HepG2 (cell line): Measurements from ENCODE around the gene IER2. TPM values are rescaled to one million over a fixed set of nuclear protein-coding genes. Genes with fewer than 3 reads are reported as not detected.
A peak's percentile ranks its signal among the peaks of the same experiment; 100 is the strongest.

ENCODE experiments used
- ATRX ChIP-seq: sonication (generic); formaldehyde crosslinking; IDR thresholded peaks from 2 replicates; pipeline ENCODE4 v1.4.0; 2020; ENCODE audit warnings: missing genetic modification reagents, borderline replicate concordance
- EP300 ChIP-seq, 3 experiments: sonication (generic) in 1 of 3; formaldehyde crosslinking in 1 of 3; IDR thresholded peaks; 2 replicates each; pipeline versions ENCODE4 v1.5.1 to v1.6.1; 2011 to 2020; ENCODE audit warnings: low read depth in 2 of 3, low read length in 2 of 3, borderline replicate concordance in 1 of 3, improper control_type of control experiment in 1 of 3, mild to moderate bottlenecking in 1 of 3, missing genetic modification reagents in 1 of 3, moderate library complexity in 1 of 3
- HDAC1 ChIP-seq: sonication (generic); formaldehyde crosslinking; IDR thresholded peaks from 2 replicates; pipeline ENCODE4 v1.5.1; 2020; ENCODE audit warnings: mild to moderate bottlenecking, missing genetic modification reagents
- IRF2 ChIP-seq: IDR thresholded peaks from 2 replicates; pipeline ENCODE4 v1.6.1; 2018; ENCODE audit warnings: missing genetic modification reagents, missing compliant biosample characterization
- KDM1A ChIP-seq: IDR thresholded peaks from 2 replicates; pipeline ENCODE4 v1.6.1; 2016; ENCODE audit warnings: missing compliant biosample characterization
- MIXL1 ChIP-seq: IDR thresholded peaks from 2 replicates; pipeline ENCODE4 v1.6.1; 2016
- NFRKB ChIP-seq: fragments of 450-650 bp; IDR thresholded peaks from 2 replicates; pipeline ENCODE4 v1.6.1; 2017
- POLR2G ChIP-seq: fragments of 200-400 bp; formaldehyde crosslinking; IDR thresholded peaks from 2 replicates; pipeline ENCODE4 v1.6.1; 2018; ENCODE audit warnings: mild to moderate bottlenecking, low read depth, low read length, moderate library complexity
- PTBP1 ChIP-seq: fragments of 200-400 bp; formaldehyde crosslinking; IDR thresholded peaks from 2 replicates; pipeline ENCODE4 v1.6.1; 2018; ENCODE audit warnings: low read length, low read depth; ENCODE audit not compliant: poor library complexity, severe bottlenecking
- SRSF1 ChIP-seq: fragments of 200-400 bp; formaldehyde crosslinking; optimal IDR thresholded peaks from 2 replicates; pipeline ENCODE3; 2017; ENCODE audit warnings: mild to moderate bottlenecking, low read depth, low read length, moderate library complexity
- ZIK1 ChIP-seq: sonication (generic); formaldehyde crosslinking; IDR thresholded peaks from 2 replicates; pipeline ENCODE4 v1.5.0; 2020; ENCODE audit warnings: mild to moderate bottlenecking, low read depth, missing genetic modification reagents, borderline replicate concordance
- ZMYM2 ChIP-seq: sonication (generic); formaldehyde crosslinking; IDR thresholded peaks from 2 replicates; pipeline ENCODE4 v1.8.0; 2022; ENCODE audit warnings: mild to moderate bottlenecking, missing genetic modification reagents
- ZNF138 ChIP-seq: sonication (generic); formaldehyde crosslinking; IDR thresholded peaks from 2 replicates; pipeline ENCODE4 v1.5.0; 2020; ENCODE audit warnings: mild to moderate bottlenecking, low read depth, missing genetic modification reagents
- ZNF274 ChIP-seq: sonication (generic); formaldehyde crosslinking; IDR thresholded peaks from 2 replicates; pipeline ENCODE4 v1.5.1; 2020; ENCODE audit warnings: mild to moderate bottlenecking, missing genetic modification reagents
- ZNF335 ChIP-seq: sonication (generic); formaldehyde crosslinking; IDR thresholded peaks from 2 replicates; pipeline ENCODE4 v1.4.0; 2020; ENCODE audit warnings: missing genetic modification reagents
- ZNF605 ChIP-seq: sonication (generic); formaldehyde crosslinking; IDR thresholded peaks from 2 replicates; pipeline ENCODE4 v1.8.0; 2022; ENCODE audit warnings: mild to moderate bottlenecking, missing genetic modification reagents
- polyA plus RNA-seq, 8 experiments: library from polyadenylated mRNA; depleted of rRNA in 3 of 8; stranded (reverse) in 7 of 8; unstranded in 1 of 8; fragments of >200 nt; fragmentation: Illumina TruSeq in 4 of 8; extraction: Trizol in 4 of 8; gene quantifications; 2 replicates each; pipeline versions ENCODE4 v1.2.1 to v1.2.3, GENCODE V29; 2011 to 2016; ENCODE audit warnings: low read depth in 4 of 8, missing spikeins in 1 of 8, mixed read lengths in 1 of 8; ENCODE audit not compliant: insufficient read depth in 1 of 8
- total RNA-seq, 5 experiments: library from RNA; depleted of rRNA; stranded (reverse); fragments of >200 nt; fragmentation: Illumina TruSeq; extraction: Trizol; gene quantifications; 2 replicates each; pipeline ENCODE4 v1.2.3, GENCODE V29; 2016; ENCODE audit warnings: low read depth in 1 of 5
- TF ChIP-seq, protein P1 (sequence below): sonication (generic); formaldehyde crosslinking; IDR thresholded peaks from 2 replicates; pipeline ENCODE4; 2020; ENCODE audit warnings: missing genetic modification reagents, mild to moderate bottlenecking, borderline replicate concordance
- TF ChIP-seq, protein P2 (sequence below): IDR thresholded peaks from 2 replicates; pipeline ENCODE4 v1.6.1; 2016; ENCODE audit warnings: control low read depth
- TF ChIP-seq, protein P3 (sequence below): sonication (generic); formaldehyde crosslinking; IDR thresholded peaks from 2 replicates; pipeline ENCODE4 v1.4.0; 2020; ENCODE audit warnings: missing genetic modification reagents
- TF ChIP-seq, protein P4 (sequence below): IDR thresholded peaks from 2 replicates; pipeline ENCODE4 v1.6.1; 2016; ENCODE audit warnings: missing compliant biosample characterization, missing genetic modification reagents, borderline replicate concordance
- TF ChIP-seq, protein P5 (sequence below): sonication (generic); formaldehyde crosslinking; IDR thresholded peaks from 2 replicates; pipeline ENCODE4 v1.4.0; 2020; ENCODE audit warnings: missing genetic modification reagents

IER2 gene
- total and polyA plus RNA-seq, 2 of the 13 experiments (the other 11 are each of a cell fraction or from before 2014, with no cell fraction given): 10.1 to 14.3 TPM

DNA sequence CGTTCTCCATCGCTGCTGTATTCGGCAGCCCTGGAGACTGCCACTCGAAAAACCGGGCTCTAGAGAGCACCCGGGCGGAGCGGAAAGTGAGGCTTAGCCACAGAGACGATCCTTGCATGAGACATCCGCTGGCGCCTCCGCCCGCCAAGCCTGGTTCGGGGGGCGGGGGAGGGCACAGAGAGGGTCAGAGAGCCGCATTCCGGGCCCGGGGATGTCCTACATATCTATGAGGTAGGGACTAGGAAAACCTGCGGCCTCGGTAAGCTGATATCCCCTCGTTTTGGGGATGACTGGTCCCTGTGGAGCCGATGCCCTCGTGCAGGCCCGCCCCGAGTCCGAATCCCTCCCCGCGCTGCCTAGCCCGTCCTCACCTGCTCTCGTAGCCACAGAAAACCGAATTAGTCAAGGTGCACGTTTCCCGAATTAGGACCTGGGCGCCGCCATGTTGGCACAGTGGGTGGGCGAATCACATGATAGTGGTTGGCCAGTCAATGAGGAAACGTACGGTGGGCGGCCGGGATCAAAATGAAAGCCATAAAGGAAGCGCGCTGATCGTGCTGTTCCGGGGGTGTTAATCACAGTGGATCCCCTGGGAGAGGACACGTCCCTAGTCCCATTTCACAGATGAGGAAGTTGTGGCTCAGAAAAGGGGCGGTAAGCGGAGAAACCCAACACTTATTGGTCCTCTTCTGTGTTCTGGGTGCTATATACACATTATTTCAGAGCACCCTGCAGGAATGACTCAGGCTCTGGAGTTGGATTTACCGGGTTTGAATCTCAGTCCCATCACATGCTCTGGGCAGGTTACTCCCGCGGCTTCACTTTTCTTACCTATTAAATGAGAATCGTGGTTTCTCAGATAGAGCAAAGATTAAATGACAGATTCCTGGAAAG, 33.7 kb upstream of the IER2 start, which contains the start of gene TRMT1 (continued):
- TF ChIP-seq PTBP1 (peak; percentile 59), IRF2 (peak; percentile 85), ZMYM2 (CRISPR knock-in tag) (peak; percentile 87; the same call in 1 of the 2 replicates), ZNF274 (CRISPR knock-in tag) (0 out of 2 replicates have a peak, but pooled peaks have one; percentile 55), ZIK1 (CRISPR knock-in tag) (no peak), ZNF335 (CRISPR knock-in tag) (peak; percentile 74; the same call in 1 of the 2 replicates), MIXL1 (CRISPR knock-in tag) (peak; percentile 82; the same call in 1 of the 2 replicates), NFRKB (peak; percentile 55; the same call in 1 of the 2 replicates), ZNF138 (CRISPR knock-in tag) (0 out of 2 replicates have a peak, but pooled peaks have one; percentile 29), SRSF1 (peak; percentile 47), HDAC1 (peak; percentile 100), POLR2G (peak; percentile 63), ATRX (no peak), EP300 (IDR thresholded peaks at IDR 0.05; ENCODE audit: low read depth in 2 of 2, low read length in 2 of 2) (no peak), EP300 (CRISPR knock-in tag; IDR thresholded peaks at IDR 0.05; ENCODE audit: borderline replicate concordance) (no peak; the same call in 1 of the 2 replicates), ZNF605 (CRISPR knock-in tag) (peak; percentile 21; the same call in 1 of the 2 replicates), KDM1A (CRISPR knock-in tag) (peak; percentile 99)
- TF ChIP-seq, protein P1, sequence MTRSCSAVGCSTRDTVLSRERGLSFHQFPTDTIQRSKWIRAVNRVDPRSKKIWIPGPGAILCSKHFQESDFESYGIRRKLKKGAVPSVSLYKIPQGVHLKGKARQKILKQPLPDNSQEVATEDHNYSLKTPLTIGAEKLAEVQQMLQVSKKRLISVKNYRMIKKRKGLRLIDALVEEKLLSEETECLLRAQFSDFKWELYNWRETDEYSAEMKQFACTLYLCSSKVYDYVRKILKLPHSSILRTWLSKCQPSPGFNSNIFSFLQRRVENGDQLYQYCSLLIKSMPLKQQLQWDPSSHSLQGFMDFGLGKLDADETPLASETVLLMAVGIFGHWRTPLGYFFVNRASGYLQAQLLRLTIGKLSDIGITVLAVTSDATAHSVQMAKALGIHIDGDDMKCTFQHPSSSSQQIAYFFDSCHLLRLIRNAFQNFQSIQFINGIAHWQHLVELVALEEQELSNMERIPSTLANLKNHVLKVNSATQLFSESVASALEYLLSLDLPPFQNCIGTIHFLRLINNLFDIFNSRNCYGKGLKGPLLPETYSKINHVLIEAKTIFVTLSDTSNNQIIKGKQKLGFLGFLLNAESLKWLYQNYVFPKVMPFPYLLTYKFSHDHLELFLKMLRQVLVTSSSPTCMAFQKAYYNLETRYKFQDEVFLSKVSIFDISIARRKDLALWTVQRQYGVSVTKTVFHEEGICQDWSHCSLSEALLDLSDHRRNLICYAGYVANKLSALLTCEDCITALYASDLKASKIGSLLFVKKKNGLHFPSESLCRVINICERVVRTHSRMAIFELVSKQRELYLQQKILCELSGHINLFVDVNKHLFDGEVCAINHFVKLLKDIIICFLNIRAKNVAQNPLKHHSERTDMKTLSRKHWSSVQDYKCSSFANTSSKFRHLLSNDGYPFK (CRISPR knock-in tag): peak; percentile 88; the same call in 1 of the 2 replicates
- TF ChIP-seq, protein P2, sequence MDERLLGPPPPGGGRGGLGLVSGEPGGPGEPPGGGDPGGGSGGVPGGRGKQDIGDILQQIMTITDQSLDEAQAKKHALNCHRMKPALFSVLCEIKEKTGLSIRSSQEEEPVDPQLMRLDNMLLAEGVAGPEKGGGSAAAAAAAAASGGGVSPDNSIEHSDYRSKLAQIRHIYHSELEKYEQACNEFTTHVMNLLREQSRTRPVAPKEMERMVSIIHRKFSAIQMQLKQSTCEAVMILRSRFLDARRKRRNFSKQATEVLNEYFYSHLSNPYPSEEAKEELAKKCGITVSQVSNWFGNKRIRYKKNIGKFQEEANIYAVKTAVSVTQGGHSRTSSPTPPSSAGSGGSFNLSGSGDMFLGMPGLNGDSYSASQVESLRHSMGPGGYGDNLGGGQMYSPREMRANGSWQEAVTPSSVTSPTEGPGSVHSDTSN (CRISPR knock-in tag): no peak
- TF ChIP-seq, protein P3, sequence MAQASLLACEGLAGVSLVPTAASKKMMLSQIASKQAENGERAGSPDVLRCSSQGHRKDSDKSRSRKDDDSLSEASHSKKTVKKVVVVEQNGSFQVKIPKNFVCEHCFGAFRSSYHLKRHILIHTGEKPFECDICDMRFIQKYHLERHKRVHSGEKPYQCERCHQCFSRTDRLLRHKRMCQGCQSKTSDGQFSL: peak; percentile 92
- TF ChIP-seq, protein P4, sequence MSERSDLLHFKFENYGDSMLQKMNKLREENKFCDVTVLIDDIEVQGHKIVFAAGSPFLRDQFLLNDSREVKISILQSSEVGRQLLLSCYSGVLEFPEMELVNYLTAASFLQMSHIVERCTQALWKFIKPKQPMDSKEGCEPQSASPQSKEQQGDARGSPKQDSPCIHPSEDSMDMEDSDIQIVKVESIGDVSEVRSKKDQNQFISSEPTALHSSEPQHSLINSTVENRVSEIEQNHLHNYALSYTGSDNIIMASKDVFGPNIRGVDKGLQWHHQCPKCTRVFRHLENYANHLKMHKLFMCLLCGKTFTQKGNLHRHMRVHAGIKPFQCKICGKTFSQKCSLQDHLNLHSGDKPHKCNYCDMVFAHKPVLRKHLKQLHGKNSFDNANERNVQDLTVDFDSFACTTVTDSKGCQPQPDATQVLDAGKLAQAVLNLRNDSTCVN: peak; percentile 66; the same call in 1 of the 2 replicates
- TF ChIP-seq, protein P5, sequence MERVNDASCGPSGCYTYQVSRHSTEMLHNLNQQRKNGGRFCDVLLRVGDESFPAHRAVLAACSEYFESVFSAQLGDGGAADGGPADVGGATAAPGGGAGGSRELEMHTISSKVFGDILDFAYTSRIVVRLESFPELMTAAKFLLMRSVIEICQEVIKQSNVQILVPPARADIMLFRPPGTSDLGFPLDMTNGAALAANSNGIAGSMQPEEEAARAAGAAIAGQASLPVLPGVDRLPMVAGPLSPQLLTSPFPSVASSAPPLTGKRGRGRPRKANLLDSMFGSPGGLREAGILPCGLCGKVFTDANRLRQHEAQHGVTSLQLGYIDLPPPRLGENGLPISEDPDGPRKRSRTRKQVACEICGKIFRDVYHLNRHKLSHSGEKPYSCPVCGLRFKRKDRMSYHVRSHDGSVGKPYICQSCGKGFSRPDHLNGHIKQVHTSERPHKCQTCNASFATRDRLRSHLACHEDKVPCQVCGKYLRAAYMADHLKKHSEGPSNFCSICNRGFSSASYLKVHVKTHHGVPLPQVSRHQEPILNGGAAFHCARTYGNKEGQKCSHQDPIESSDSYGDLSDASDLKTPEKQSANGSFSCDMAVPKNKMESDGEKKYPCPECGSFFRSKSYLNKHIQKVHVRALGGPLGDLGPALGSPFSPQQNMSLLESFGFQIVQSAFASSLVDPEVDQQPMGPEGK: peak; percentile 61
